GM23338 (cell line): ENCODE results near the gene METTL14. TPM values are rescaled to one million over a fixed set of nuclear protein-coding genes. Genes with fewer than 3 reads are reported as not detected.

Experiments used
- ATAC-seq: fragments of 200-7000 bp; cut with Tn5 transposase; 3 replicates; pipeline ENCODE4 v1.9.1; 2020
- DNase-seq: peaks from one replicate; pipeline ENCODE4 v3.0.0-alpha.2; 2015; ENCODE audit warnings: low spot score
- H2AFZ ChIP-seq: fragments of 200-600 bp; sonication (generic); 2 replicates; pipeline ENCODE4 v1.8.0; 2016; ENCODE audit warnings: antibody characterized with exemption, mild to moderate bottlenecking, moderate library complexity
- H3F3A ChIP-seq: fragments of 200-600 bp; sonication (generic); replicated peaks from 2 replicates; pipeline ENCODE4 v1.8.0; 2017; ENCODE audit warnings: antibody characterized with exemption, mixed run types, low read depth
- H3K27ac ChIP-seq: fragments of 200-600 bp; sonication (generic); 2 replicates; pipeline ENCODE4 v1.6.1; 2016; ENCODE audit warnings: low read depth
- H3K27me3 ChIP-seq: fragments of 200-600 bp; sonication (generic); 2 replicates; pipeline ENCODE4 v1.8.0; 2016; ENCODE audit warnings: mild to moderate bottlenecking, mixed run types, moderate library complexity; ENCODE audit not compliant: insufficient read depth
- H3K36me3 ChIP-seq: fragments of 200-600 bp; sonication (generic); 2 replicates; pipeline ENCODE4 v1.8.0; 2016; ENCODE audit warnings: mild to moderate bottlenecking; ENCODE audit not compliant: insufficient read depth
- H3K4me1 ChIP-seq: fragments of 200-600 bp; sonication (generic); 2 replicates; pipeline ENCODE4 v1.8.0; 2016; ENCODE audit warnings: mild to moderate bottlenecking, moderate library complexity; ENCODE audit not compliant: insufficient read depth
- H3K4me2 ChIP-seq: fragments of 200-600 bp; sonication (generic); 2 replicates; pipeline ENCODE4 v1.7.1; 2017; ENCODE audit warnings: mixed run types
- H3K4me3 ChIP-seq: fragments of 200-600 bp; sonication (generic); 2 replicates; pipeline ENCODE4 v1.6.1; 2016; ENCODE audit warnings: mixed run types
- H3K79me2 ChIP-seq: fragments of 200-600 bp; sonication (generic); replicated peaks from 2 replicates; pipeline ENCODE4 v1.8.0; 2017; ENCODE audit warnings: mild to moderate bottlenecking; ENCODE audit not compliant: insufficient read depth
- H3K9me2 ChIP-seq: fragments of 200-600 bp; sonication (generic); 2 replicates; pipeline ENCODE4 v1.8.0; 2017; ENCODE audit not compliant: insufficient read depth
- H4K20me1 ChIP-seq: fragments of 200-600 bp; sonication (generic); replicated peaks from 2 replicates; pipeline ENCODE4 v1.8.0; 2017; ENCODE audit warnings: mild to moderate bottlenecking; ENCODE audit not compliant: insufficient read depth
- H3K27ac Mint-ChIP-seq: 2 replicates; pipeline ENCODE4 v1.8.0; 2020; ENCODE audit warnings: inconsistent platforms, mild to moderate bottlenecking, moderate library complexity, mixed read lengths
- H3K27me3 Mint-ChIP-seq: 3 replicates; pipeline ENCODE4 v1.8.0; 2022; ENCODE audit warnings: low read depth, mild to moderate bottlenecking, moderate library complexity, mixed read lengths, inconsistent platforms; ENCODE audit not compliant: insufficient read depth, poor library complexity
- H3K36me3 Mint-ChIP-seq: 3 replicates; pipeline ENCODE4 v1.8.0; 2021; ENCODE audit warnings: low read depth, mild to moderate bottlenecking, inconsistent platforms, moderate library complexity, mixed read lengths
- H3K4me1 Mint-ChIP-seq: 3 replicates; pipeline ENCODE4 v1.8.0; 2020; ENCODE audit warnings: mild to moderate bottlenecking, inconsistent platforms, mixed read lengths
- H3K4me3 Mint-ChIP-seq: 3 replicates; pipeline ENCODE4 v1.8.0; 2021; ENCODE audit warnings: moderate library complexity, mild to moderate bottlenecking, inconsistent platforms, mixed read lengths
- H3K9me3 Mint-ChIP-seq: 3 replicates; pipeline ENCODE4 v1.8.0; 2020; ENCODE audit warnings: moderate library complexity, mild to moderate bottlenecking, inconsistent platforms, mixed read lengths
- CREB1 ChIP-seq: fragments of 250-450 bp; sonication (Bioruptor Pico); IDR thresholded peaks from 2 replicates; pipeline ENCODE4 v1.5.0; 2020; ENCODE audit warnings: low read depth, mild to moderate bottlenecking, moderate library complexity
- CTCF ChIP-seq, 2 experiments: fragments of 200-600 bp in 1 of 2; sonication (generic) in 1 of 2; conservative IDR thresholded peaks; 2 replicates each; pipeline versions ENCODE4 v1.5.1 to v1.6.1; 2016 to 2017; ENCODE audit warnings: antibody characterized with exemption in 2 of 2, low read depth in 2 of 2, mild to moderate bottlenecking in 2 of 2, moderate library complexity in 1 of 2
- ETS1 ChIP-seq: IDR thresholded peaks from 2 replicates; pipeline ENCODE4 v1.6.1; 2016; ENCODE audit warnings: antibody characterized with exemption
- EZH2 ChIP-seq: fragments of 200-600 bp; sonication (generic); IDR thresholded peaks from one replicate; pipeline ENCODE4 v1.8.0; 2017; ENCODE audit warnings: antibody characterized with exemption, mild to moderate bottlenecking, low read depth; ENCODE audit not compliant: unreplicated experiment
- EZH2phosphoT487 ChIP-seq: fragments of 200-600 bp; sonication (generic); IDR thresholded peaks from one replicate; pipeline ENCODE4 v1.8.1; 2018; ENCODE audit warnings: antibody characterized with exemption; ENCODE audit not compliant: unreplicated experiment
- JUNB ChIP-seq: IDR thresholded peaks from one replicate; pipeline ENCODE4 v1.6.1; 2016; ENCODE audit warnings: antibody characterized with exemption; ENCODE audit not compliant: unreplicated experiment
- NANOG ChIP-seq: IDR thresholded peaks from 2 replicates; pipeline ENCODE4 v1.6.1; 2016; ENCODE audit warnings: antibody characterized with exemption, borderline replicate concordance
- POLR2AphosphoS5 ChIP-seq: IDR thresholded peaks from 2 replicates; pipeline ENCODE4 v1.6.1; 2016; ENCODE audit warnings: antibody characterized with exemption, low read depth
- REST ChIP-seq: IDR thresholded peaks from one replicate; pipeline ENCODE4 v1.6.1; 2018; ENCODE audit warnings: antibody characterized with exemption; ENCODE audit not compliant: unreplicated experiment
- STAT1 ChIP-seq: IDR thresholded peaks from one replicate; pipeline ENCODE4 v1.6.1; 2016; ENCODE audit warnings: antibody characterized with exemption; ENCODE audit not compliant: unreplicated experiment
- ZNF114 ChIP-seq: fragments of 250-450 bp; sonication (Bioruptor Pico); IDR thresholded peaks from 2 replicates; pipeline ENCODE4 v1.5.0; 2020; ENCODE audit warnings: mild to moderate bottlenecking, moderate library complexity
- ZNF331 ChIP-seq: fragments of 250-450 bp; sonication (Bioruptor Pico); IDR thresholded peaks from 2 replicates; pipeline ENCODE4 v1.5.0; 2020; ENCODE audit warnings: low read depth, mild to moderate bottlenecking, moderate library complexity
- ZNF462 ChIP-seq: fragments of 250-450 bp; sonication (Bioruptor Pico); IDR thresholded peaks from 2 replicates; pipeline ENCODE4 v1.5.0; 2020; ENCODE audit warnings: mild to moderate bottlenecking, moderate library complexity
- polyA plus RNA-seq: library from polyadenylated mRNA; unstranded; fragments of >200 nt; fragmentation: Nextera tagmentation; extraction: Ambion mirVana; gene quantifications from 2 replicates; pipeline ENCODE4 v1.2.1, GENCODE V29; 2016
- total RNA-seq: library from RNA; depleted of rRNA; stranded (reverse); fragments of >200 nt; shearing (Covaris generic); gene quantifications from 2 replicates; pipeline ENCODE4 v1.2.3, GENCODE V29; 2014

Gene METTL14
- total and polyA plus RNA-seq, 2 experiments from 2014 or later = 39.3 to 56.8 TPM

- Histone ChIP-seq H3K4me1 (no peaks in the 10 kb centered on the region; the same call in 1 of the 2 replicates), H3K27me3 (no peaks in the 10 kb centered on the region), H3K4me2 (no peak overlapping the region), H4K20me1 (peaks cover 8% of the 10 kb centered on the region; the same call in 1 of the 2 replicates), H3K9me2 (no peaks in the 10 kb centered on the region), H3K79me2 (no peaks in the 10 kb centered on the region), H3F3A (no peaks in the 10 kb centered on the region; the same call in 1 of the 2 replicates), H3K36me3 (no peaks in the 10 kb centered on the region; the same call in 1 of the 2 replicates), H2AFZ (no peak overlapping the region), H3K27ac (no peak overlapping the region), H3K4me3 (no peak overlapping the region)
- Mint-ChIP-seq H3K4me1 (no peaks in the 10 kb centered on the region; the same call in 2 of the 3 replicates), H3K27ac (no peak overlapping the region), H3K27me3 (no peaks in the 10 kb centered on the region), H3K4me3 (no peak overlapping the region), H3K9me3 (no peaks in the 10 kb centered on the region), H3K36me3 (no peaks in the 10 kb centered on the region)
- no peak for TF ChIP-seq ETS1
- no peak for TF ChIP-seq EZH2
- TF ChIP-seq ZNF331 (CRISPR knock-in tag) = no peak
- TF ChIP-seq REST = no peak
- no peak for TF ChIP-seq ZNF462
- TF ChIP-seq JUNB = no peak
- TF ChIP-seq ZNF114 = no peak
- TF ChIP-seq STAT1 = no peak
- TF ChIP-seq CREB1 = no peak
- TF ChIP-seq CTCF (conservative IDR thresholded peaks at IDR 0.05; ENCODE audit: low read depth in 2 of 2) = no peak
- TF ChIP-seq EZH2phosphoT487 = no peak
- TF ChIP-seq POLR2AphosphoS5 = no peak
- no peak for TF ChIP-seq NANOG
- no peak for DNase-seq
- ATAC-seq = no peak
Measured at GRCh38 chr4:118718511-118719170, 33.4 kb downstream of the METTL14 start.
